GM19035 (cell line): ENCODE data around the gene RBKS.
"Not testable (repeated sequence)": the region's sequence is repeated elsewhere in the genome, so short reads cannot be mapped to it uniquely, and the experiment has no call there.

ENCODE experiments used
- ATAC-seq: cut with Tn5 transposase; IDR thresholded peaks from one replicate; pipeline ENCODE4 v1.9.1; 2021; ENCODE audit not compliant: unreplicated experiment

RBKS gene

DNA sequence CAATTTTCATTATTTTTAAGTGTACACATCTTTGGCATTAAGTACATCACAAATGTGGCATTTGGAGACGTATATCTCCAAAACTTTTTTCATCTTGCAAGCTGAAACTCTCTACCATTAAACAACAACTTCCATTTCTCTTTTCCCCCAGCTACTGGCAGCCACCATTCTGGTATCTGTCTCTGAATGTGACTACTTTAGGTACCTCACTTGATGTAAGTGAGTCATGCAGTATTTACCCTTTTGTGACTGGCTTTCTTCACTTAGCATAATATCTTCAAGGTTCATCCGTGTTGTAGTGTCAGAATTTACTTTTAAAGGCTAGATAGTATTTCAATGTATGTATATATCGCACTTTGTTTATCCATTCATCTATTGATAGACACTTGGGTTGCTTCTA lies 17.4 kb upstream of the RBKS start:
- no peak for ATAC-seq

DNA sequence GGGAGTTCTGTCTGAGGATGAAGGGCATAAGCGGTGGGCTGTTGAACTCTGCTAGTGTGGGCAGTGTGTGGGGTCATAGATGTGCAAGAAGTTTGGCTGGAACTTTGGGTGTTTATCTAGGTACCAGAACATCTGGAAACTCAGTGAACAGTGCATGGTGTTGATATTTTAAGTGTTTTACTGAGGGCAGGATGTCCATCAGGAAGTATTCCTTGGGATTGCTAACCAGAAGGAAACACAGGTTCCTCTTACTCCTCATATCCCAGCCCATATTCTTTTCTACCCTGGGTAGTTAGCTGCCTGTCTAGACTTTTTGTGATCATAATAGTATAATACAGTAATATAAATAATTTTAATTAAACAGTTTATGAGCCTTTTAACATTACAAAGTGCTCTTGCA lies 15.9 kb upstream of the RBKS start:
- ATAC-seq, result no peak

GRCh38 chr2:27904405-27904665 lies 14.1 kb upstream of the RBKS start:
- no peak for ATAC-seq

GRCh38 chr2:27903649-27904404 lies 13.6 kb upstream of the RBKS start:
- ATAC-seq, result no peak

DNA sequence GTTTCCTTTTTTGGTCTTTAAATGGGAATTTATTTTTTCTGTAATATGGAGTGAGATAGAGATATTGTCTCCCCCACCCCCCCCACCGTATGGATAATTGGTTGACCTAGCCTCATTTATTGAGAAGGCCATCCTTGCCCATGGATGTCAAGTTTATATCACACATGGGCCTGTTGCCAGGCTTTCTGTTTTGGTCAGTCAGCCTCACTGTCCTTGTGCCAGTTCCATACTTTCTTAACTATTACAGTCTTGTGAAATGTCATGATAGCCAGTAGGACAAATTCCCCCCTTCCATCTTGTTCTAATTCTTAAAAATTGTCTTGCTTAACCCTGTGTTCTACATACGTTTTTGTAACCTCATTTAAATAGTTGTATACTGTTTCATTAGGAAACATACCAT lies 12.8 kb upstream of the RBKS start:
- no peak for ATAC-seq

- no peak for ATAC-seq
Observed at GRCh38 chr2:27902098-27902497, 11.9 kb upstream of the RBKS start.

DNA sequence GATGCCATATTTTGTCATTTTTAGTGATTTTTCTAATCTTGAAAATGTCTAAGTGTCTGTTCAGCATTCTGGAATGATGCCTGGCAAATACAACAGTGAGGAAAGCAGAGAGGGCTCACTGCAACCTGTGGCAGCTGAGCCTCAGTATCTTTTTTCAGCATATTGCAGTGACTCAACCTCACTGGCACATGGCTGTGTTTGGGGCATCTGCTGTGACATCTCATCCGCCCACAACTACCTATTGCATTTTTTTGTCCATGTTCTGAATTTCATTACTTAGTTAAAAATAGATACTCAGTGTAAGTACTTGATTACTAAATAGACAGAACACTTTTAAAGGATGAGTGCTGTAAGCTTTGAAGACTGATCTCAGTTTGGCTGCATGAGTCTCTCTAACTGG lies 11.0 kb upstream of the RBKS start:
- no peak for ATAC-seq

GRCh38 chr2:27897717-27898116 lies 7.5 kb upstream of the RBKS start:
- ATAC-seq, result no peak

DNA sequence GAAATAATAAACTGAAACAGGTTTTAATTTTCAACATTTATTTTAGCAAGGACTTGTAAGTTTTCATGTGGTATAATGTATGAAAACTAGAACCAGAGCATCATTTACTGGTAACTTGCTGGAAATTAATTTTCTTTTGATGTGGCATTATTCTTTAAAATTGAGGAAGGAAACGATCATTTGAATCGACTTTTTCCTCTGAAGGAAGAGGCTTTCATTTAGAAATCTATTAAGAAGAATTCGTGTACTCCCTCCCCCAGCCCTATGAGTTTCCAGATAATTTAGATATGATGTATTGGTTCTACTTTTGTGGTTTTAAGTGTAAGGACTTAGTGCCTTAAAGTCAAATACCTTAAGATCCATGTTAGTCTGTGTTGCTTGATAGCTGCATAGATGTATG lies 2.8 kb upstream of the RBKS start:
- no peak for ATAC-seq

GRCh38 chr2:27891673-27892105 lies 1.5 kb upstream of the RBKS start:
- ATAC-seq, result no peak

GRCh38 chr2:27890924-27891672 lies 911 bp upstream of the RBKS start:
- peak; percentile 32 for ATAC-seq

GRCh38 chr2:27889774-27890145 lies 427 bp downstream of the RBKS start:
- ATAC-seq, result no peak

GRCh38 chr2:27888790-27889189 lies 1.4 kb downstream of the RBKS start:
- no peak for ATAC-seq

DNA sequence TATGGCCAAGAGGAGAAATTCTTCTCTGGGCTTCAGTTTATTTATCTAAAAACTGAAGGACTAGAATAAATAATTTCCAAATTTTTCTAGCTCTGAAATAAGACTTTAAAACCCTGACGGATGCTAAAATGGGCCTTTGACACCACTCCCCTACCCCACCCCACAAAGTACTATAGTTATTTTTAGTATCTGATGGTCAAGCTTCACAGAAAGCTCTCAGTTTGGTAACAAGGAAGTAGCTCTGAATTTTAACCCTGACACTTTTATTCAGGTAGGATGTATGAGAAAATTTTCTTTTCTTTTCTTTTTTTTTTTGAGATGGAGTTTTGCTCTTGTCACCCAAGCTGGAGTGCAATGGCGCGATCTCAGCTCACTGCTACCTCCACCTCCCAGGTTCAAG lies 2.4 kb downstream of the RBKS start:
- no peak for ATAC-seq

- ATAC-seq, result no peak
Observed at GRCh38 chr2:27887111-27887510, 3.1 kb downstream of the RBKS start.

GRCh38 chr2:27886322-27886721 lies 3.9 kb downstream of the RBKS start:
- ATAC-seq, result no peak

GRCh38 chr2:27885661-27886060 lies 4.5 kb downstream of the RBKS start:
- no peak for ATAC-seq

DNA sequence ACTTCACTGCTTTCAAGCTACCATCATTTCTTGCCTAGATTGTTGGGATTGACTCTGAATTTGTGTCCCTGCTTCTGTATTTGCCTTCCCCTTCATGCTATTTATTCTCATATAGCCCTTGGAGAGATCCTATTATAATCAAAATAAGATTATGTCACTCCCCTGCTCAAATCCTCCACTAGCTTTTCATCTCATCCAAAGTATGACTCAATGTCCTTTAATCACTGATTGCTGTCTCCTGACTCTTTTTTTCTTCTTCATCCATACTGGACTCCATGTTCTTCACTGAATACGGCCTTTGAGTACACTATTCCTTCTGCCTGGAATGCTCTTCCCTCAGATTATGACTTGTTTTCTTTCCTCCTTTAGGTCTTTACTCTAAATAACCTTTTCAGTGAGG lies 5.0 kb downstream of the RBKS start:
- no peak for ATAC-seq

- ATAC-seq, result no peak
Observed at GRCh38 chr2:27884601-27885000, 5.6 kb downstream of the RBKS start.

DNA sequence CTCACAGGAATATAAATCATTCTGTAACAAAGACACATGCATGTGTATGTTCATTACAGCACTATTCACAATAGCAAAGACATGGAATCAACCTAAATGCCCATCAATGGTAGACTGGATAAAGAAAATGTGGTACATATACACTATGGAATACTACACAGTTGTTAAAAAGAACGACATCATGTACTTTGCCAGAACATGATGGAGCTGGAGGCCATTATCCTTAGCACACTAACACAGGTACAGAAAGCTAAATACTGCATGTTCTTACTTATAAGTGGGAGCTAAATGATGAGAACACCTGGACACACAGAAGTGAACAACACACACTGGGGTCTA lies 7.6 kb downstream of the RBKS start:
- ATAC-seq, result not testable (repeated sequence)

GRCh38 chr2:27881815-27882583 lies 8.2 kb downstream of the RBKS start:
- ATAC-seq, result not testable (repeated sequence)

GRCh38 chr2:27878825-27879224 lies 11.4 kb downstream of the RBKS start:
- ATAC-seq, result no peak
